B cell (primary cell): ENCODE results near the gene FTCD. TPM values are rescaled to one million over a fixed set of nuclear protein-coding genes. Genes with fewer than 3 reads are reported as not detected.

Experiments
- ATAC-seq: fragments of 200-7000 bp; cut with Tn5 transposase; one replicate; pipeline ENCODE4 v1.10.0; 2021; ENCODE audit warnings: low read depth, mild to moderate bottlenecking, moderate number of reproducible peaks, moderate library complexity
- CTCF ChIA-PET: fragments of 350-600 bp; sonication (Branson Sonifier 250); formaldehyde crosslinking; loops from one replicate; lab custom pipeline; 2021; ENCODE audit warnings: antibody characterized with exemption, inconsistent platforms; lab: Charles Lee
- POLR2A ChIA-PET: fragments of 350-600 bp; sonication (Branson Sonifier 250); formaldehyde crosslinking; loops from one replicate; lab custom pipeline; 2021; ENCODE audit warnings: antibody characterized with exemption; lab: Charles Lee
- DNase-seq: peaks from one replicate; pipeline ENCODE4 v3.0.0; 2013
- H2AFZ ChIP-seq: 2 replicates; pipeline ENCODE4 v1.6.1; 2012; ENCODE audit warnings: mild to moderate bottlenecking, low read depth, low read length; ENCODE audit not compliant: insufficient read depth, poor library complexity, severe bottlenecking
- H3K27ac ChIP-seq, 2 donors: 1 replicate in 1 of 2; 2 replicates in 1 of 2; pipeline ENCODE4 v1.5.1; 2012 to 2013; ENCODE audit warnings: low read length in 2 of 2, mild to moderate bottlenecking in 2 of 2, moderate library complexity in 1 of 2
- H3K27me3 ChIP-seq, 4 experiments: fragments of 200-600 bp in 1 of 4; sonication (generic) in 1 of 4; replicated peaks in 1 of 4; 1 replicate in 2 of 4; 2 replicates in 2 of 4; pipeline versions ENCODE4 v1.6.1 to v1.7.0; 2013 to 2016; ENCODE audit warnings: low read length in 3 of 4, mild to moderate bottlenecking in 2 of 4, mixed read lengths in 1 of 4, moderate library complexity in 1 of 4; ENCODE audit not compliant: insufficient read depth in 4 of 4, control insufficient read depth in 3 of 4; ENCODE audit errors: control extremely low read depth in 1 of 4
- H3K36me3 ChIP-seq, 2 experiments: replicated peaks in 1 of 2; 1 replicate in 1 of 2; 2 replicates in 1 of 2; pipeline versions ENCODE4 v1.6.1 to v1.7.1; 2013; ENCODE audit warnings: low read length in 1 of 2; ENCODE audit not compliant: insufficient read depth in 2 of 2, control insufficient read depth in 1 of 2; ENCODE audit errors: control extremely low read depth in 1 of 2, extremely low read depth in 1 of 2
- H3K4me1 ChIP-seq, 2 donors: fragments of 200-600 bp in 1 of 2; sonication (generic) in 1 of 2; 1 replicate in 1 of 2; 2 replicates in 1 of 2; pipeline versions ENCODE4 v1.5.1 to v1.6.1; 2013 to 2017; ENCODE audit warnings: low read length in 2 of 2; ENCODE audit not compliant: control insufficient read depth in 2 of 2, insufficient read depth in 2 of 2
- H3K4me2 ChIP-seq: replicated peaks from 2 replicates; pipeline ENCODE3; 2012; ENCODE audit warnings: mild to moderate bottlenecking, low read depth, low read length; ENCODE audit not compliant: poor library complexity, severe bottlenecking
- H3K4me3 ChIP-seq, 5 experiments: fragments of 200-600 bp in 1 of 5; sonication (generic) in 1 of 5; 1 replicate in 3 of 5; 2 replicates in 2 of 5; pipeline versions ENCODE4 v1.5.1 to v1.7.0; 2011 to 2016; ENCODE audit warnings: low read length in 4 of 5, mild to moderate bottlenecking in 4 of 5, low read depth in 2 of 5, control low read depth in 1 of 5, moderate library complexity in 1 of 5; ENCODE audit not compliant: insufficient read depth in 1 of 5; ENCODE audit errors: control extremely low read depth in 1 of 5, extremely low read depth in 1 of 5
- H3K79me2 ChIP-seq: fragments of 200-600 bp; sonication (generic); one replicate; pipeline ENCODE4 v1.6.0; 2016; ENCODE audit warnings: low read length; ENCODE audit not compliant: control insufficient read depth, insufficient read depth
- H3K9ac ChIP-seq: fragments of 200-600 bp; sonication (generic); 2 replicates; pipeline ENCODE4 v1.6.1; 2017; ENCODE audit warnings: mild to moderate bottlenecking, low read length, moderate library complexity
- H3K9me3 ChIP-seq, 3 donors: one replicate each; pipeline versions ENCODE4 v1.6.1 to v1.7.1; 2013; ENCODE audit warnings: low read length in 2 of 3; ENCODE audit not compliant: control insufficient read depth in 2 of 3, insufficient read depth in 1 of 3; ENCODE audit errors: control extremely low read depth in 1 of 3
- H4K20me1 ChIP-seq: 2 replicates; pipeline ENCODE4 v1.6.0; 2012; ENCODE audit warnings: mild to moderate bottlenecking, low read length; ENCODE audit not compliant: insufficient read depth, control insufficient read depth, poor library complexity, severe bottlenecking
- H3K27ac Mint-ChIP-seq: one replicate; pipeline ENCODE4 v1.8.0; 2021; ENCODE audit warnings: mixed read lengths
- H3K27me3 Mint-ChIP-seq: one replicate; pipeline ENCODE4 v1.8.0; 2021; ENCODE audit warnings: mixed read lengths
- H3K4me1 Mint-ChIP-seq: one replicate; pipeline ENCODE4 v1.8.0; 2021; ENCODE audit warnings: mixed read lengths
- H3K4me3 Mint-ChIP-seq: one replicate; pipeline ENCODE4 v1.8.0; 2021; ENCODE audit warnings: mixed read lengths
- H3K9me3 Mint-ChIP-seq: one replicate; pipeline ENCODE4 v1.8.0; 2022; ENCODE audit warnings: mixed read lengths; ENCODE audit not compliant: insufficient read depth
- EZH2 ChIP-seq: IDR thresholded peaks from 2 replicates; pipeline ENCODE4 v1.6.1; 2012; ENCODE audit warnings: borderline replicate concordance, low read depth, mild to moderate bottlenecking, moderate library complexity, low read length; ENCODE audit not compliant: insufficient read depth, poor library complexity, severe bottlenecking
- WGBS: methylation state at CpG from one replicate; pipeline ENCODE4 v1.1.5; 2013; ENCODE audit warnings: missing lambda C conversion rate; ENCODE audit not compliant: insufficient coverage; 5-methylcytosine and 5-hydroxymethylcytosine counted together
- intact Hi-C: fragments of 100-400 bp; cut with micrococcal nuclease; formaldehyde crosslinking; loops from one replicate; pipeline ENCODE4 v1.10.0; 2022
- polyA plus RNA-seq: library from polyadenylated mRNA; depleted of rRNA; stranded (reverse); fragments of >200 nt; gene quantifications from 2 replicates; pipeline ENCODE4 v1.2.3, GENCODE V29; 2012
- total RNA-seq, 2 donors: library from RNA; stranded (reverse); fragments of 120-200 nt in 1 of 2; gene quantifications; 1 replicate in 1 of 2; 2 replicates in 1 of 2; pipeline versions ENCODE4 v1.2.3 to v1.2.4, GENCODE V29; 2013 to 2022
- TF ChIP-seq, protein P1 (sequence below): fragments of 200-600 bp; IDR thresholded peaks from one replicate; pipeline ENCODE4 v1.8.0; 2022; ENCODE audit warnings: antibody characterized with exemption, mild to moderate bottlenecking

The FTCD gene
- total and polyA plus RNA-seq, 2 donors (not counting 1 experiment from before 2014, with no cell fraction given): 0.22 to 0.39 TPM

DNA sequence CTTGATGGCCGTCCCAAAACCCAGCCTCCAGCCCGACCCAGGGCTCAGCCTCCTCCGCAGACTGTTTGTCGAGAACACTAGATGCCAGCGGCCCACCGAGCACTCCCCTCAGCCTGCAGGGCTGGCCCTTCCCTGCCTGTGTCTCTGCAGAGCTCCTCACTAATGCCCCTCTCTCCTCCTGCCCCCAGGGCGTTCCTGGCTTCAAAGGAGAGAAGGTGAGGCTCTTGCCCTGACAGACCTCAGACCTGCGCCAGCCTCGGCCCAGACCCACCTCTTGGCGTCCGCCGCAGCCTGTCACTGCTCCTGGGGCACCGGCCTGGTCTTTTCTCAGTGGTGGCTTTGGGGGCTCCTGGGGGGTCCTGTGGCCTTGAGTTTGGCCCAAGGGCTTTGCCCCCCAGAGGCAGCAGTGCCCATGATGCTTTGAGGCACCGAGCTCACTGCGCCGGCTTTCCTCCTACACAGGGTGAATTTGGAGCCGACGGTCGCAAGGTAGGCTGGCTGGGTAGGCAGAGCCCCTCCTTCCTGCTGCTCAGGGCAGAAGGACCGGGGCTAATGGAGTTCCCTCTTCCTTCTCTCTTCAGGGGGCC, 39.1 kb downstream of the FTCD start:
- no peak overlapping the region for H3K27ac ChIP-seq
- DNase-seq (no peak), ATAC-seq (no peak)
- H3K9ac ChIP-seq: no peak overlapping the region
- no peaks in the 10 kb centered on the region for H3K36me3 ChIP-seq
- no peaks in the 10 kb centered on the region for H3K4me1 ChIP-seq
- no peak overlapping the region for H3K4me3 ChIP-seq
- no peaks in the 10 kb centered on the region for H4K20me1 ChIP-seq
- Mint-ChIP-seq H3K27me3 (no peaks in the 10 kb centered on the region), H3K9me3 (no peaks in the 10 kb centered on the region), H3K4me3 (no peak overlapping the region), H3K27ac (no peak overlapping the region), H3K4me1 (no peaks in the 10 kb centered on the region)
- H3K27me3 ChIP-seq: no peaks in the 10 kb centered on the region
- no peak overlapping the region for H3K4me2 ChIP-seq
- H3K79me2 ChIP-seq: no peaks in the 10 kb centered on the region
- 82% methylated on average over 15 of the region's 20 CpGs for WGBS
- intact Hi-C loops: no loop called here
- TF ChIP-seq EZH2: no peak
- TF ChIP-seq, protein P1, sequence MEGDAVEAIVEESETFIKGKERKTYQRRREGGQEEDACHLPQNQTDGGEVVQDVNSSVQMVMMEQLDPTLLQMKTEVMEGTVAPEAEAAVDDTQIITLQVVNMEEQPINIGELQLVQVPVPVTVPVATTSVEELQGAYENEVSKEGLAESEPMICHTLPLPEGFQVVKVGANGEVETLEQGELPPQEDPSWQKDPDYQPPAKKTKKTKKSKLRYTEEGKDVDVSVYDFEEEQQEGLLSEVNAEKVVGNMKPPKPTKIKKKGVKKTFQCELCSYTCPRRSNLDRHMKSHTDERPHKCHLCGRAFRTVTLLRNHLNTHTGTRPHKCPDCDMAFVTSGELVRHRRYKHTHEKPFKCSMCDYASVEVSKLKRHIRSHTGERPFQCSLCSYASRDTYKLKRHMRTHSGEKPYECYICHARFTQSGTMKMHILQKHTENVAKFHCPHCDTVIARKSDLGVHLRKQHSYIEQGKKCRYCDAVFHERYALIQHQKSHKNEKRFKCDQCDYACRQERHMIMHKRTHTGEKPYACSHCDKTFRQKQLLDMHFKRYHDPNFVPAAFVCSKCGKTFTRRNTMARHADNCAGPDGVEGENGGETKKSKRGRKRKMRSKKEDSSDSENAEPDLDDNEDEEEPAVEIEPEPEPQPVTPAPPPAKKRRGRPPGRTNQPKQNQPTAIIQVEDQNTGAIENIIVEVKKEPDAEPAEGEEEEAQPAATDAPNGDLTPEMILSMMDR: no peak
- H3K9me3 ChIP-seq: peaks cover 0 to 26% (median 0%) of the 10 kb centered on the region in 3 donors
- ChIA-PET POLR2A (no interaction called here), CTCF (no interaction called here)
- no peak overlapping the region for H2AFZ ChIP-seq

DNA sequence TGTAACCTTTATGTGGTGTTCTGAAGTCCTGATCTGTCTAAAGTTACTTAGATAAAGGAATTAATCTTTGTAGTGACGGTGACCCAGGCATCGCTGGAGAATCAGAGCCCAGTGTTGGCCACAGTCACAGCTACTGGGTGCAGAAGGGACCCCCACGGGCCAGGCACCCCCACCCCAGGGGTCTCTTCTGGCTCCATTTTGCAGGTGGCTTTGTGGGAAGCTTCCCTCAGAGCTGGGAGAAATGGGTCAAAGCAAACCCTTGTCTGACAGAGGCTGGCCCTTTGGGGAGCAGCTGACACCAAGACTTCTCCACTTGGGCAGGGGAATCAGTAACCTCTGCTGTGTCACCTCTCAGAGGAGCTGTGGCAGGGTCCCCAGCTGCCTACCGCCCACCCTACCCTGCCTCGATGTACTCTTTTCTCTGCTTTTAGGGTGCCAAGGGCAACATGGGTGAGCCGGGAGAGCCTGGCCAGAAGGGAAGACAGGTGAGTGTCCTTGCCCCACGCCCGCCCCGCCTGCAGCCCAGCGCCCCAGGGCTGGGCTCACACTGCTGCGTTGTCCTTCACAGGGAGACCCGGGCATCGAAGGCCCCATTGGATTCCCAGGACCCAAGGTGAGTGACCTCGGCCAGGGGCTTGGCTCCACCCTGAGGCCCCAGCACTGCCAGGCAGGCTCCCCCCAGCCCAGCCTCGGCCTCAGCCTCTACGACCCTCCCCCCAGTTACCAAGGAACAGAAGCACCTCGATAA, 39.8 kb downstream of the FTCD start:
- Histone ChIP-seq H3K9me3 (peaks cover 0 to 27% (median 0%) of the 10 kb centered on the region in 3 donors), H3K4me3 (no peak overlapping the region), H3K9ac (no peak overlapping the region), H3K4me1 (no peaks in the 10 kb centered on the region), H3K36me3 (no peaks in the 10 kb centered on the region), H3K27ac (no peak overlapping the region), H3K27me3 (no peaks in the 10 kb centered on the region), H4K20me1 (no peaks in the 10 kb centered on the region), H3K79me2 (no peaks in the 10 kb centered on the region), H2AFZ (no peak overlapping the region), H3K4me2 (no peak overlapping the region)
- DNase-seq (no peak), ATAC-seq (no peak)
- Mint-ChIP-seq H3K27me3 (no peaks in the 10 kb centered on the region), H3K4me3 (no peak overlapping the region), H3K4me1 (no peaks in the 10 kb centered on the region), H3K9me3 (no peaks in the 10 kb centered on the region), H3K27ac (no peak overlapping the region)
- TF ChIP-seq, protein P1: no peak
- TF ChIP-seq EZH2: no peak
- 97% methylated on average over 17 of the region's 17 CpGs for WGBS
- ChIA-PET CTCF (no interaction called here), POLR2A (no interaction called here)
- intact Hi-C loops: no loop called here
